Measurements from ENCODE around the gene CHD2.
"Not testable (repeated sequence)": the region's sequence is repeated elsewhere in the genome, so short reads cannot be mapped to it uniquely, and the experiment has no call there.

Gene CHD2

GRCh38 chr15:92907896-92908712 is 8.0 kb downstream of the CHD2 start:
- H3K27me3 Mint-ChIP-seq: no peaks in the 10 kb centered on the region
- H3K9me3 Mint-ChIP-seq: no peaks in the 10 kb centered on the region
- H3K27ac Mint-ChIP-seq: peak overlapping the region; percentile 99
- peak overlapping the region; percentile 95 for H3K4me3 Mint-ChIP-seq
- peaks cover 77% of the 10 kb centered on the region for H3K36me3 Mint-ChIP-seq (ENCODE audit: low read depth)
- H3K4me1 Mint-ChIP-seq (ENCODE audit: low read depth): peaks cover 89% of the 10 kb centered on the region

GRCh38 chr15:92908713-92909057 is 8.6 kb downstream of the CHD2 start:
- peak overlapping the region; percentile 99 for H3K27ac Mint-ChIP-seq
- no peaks in the 10 kb centered on the region for H3K9me3 Mint-ChIP-seq
- peak overlapping the region; percentile 95 for H3K4me3 Mint-ChIP-seq
- peaks cover 74% of the 10 kb centered on the region for H3K36me3 Mint-ChIP-seq (ENCODE audit: low read depth)
- peaks cover 92% of the 10 kb centered on the region for H3K4me1 Mint-ChIP-seq (ENCODE audit: low read depth)
- no peaks in the 10 kb centered on the region for H3K27me3 Mint-ChIP-seq

- Mint-ChIP-seq H3K4me3 (peak overlapping the region; percentile 61), H3K27ac (peak overlapping the region; percentile 86), H3K9me3 (no peaks in the 10 kb centered on the region), H3K4me1 (ENCODE audit: low read depth) (peaks cover 94% of the 10 kb centered on the region), H3K36me3 (ENCODE audit: low read depth) (peaks cover 71% of the 10 kb centered on the region), H3K27me3 (no peaks in the 10 kb centered on the region)
Measured at GRCh38 chr15:92909136-92909781, 9.1 kb downstream of the CHD2 start.

- no peaks in the 10 kb centered on the region for H3K27me3 Mint-ChIP-seq
- H3K36me3 Mint-ChIP-seq (ENCODE audit: low read depth): peaks cover 71% of the 10 kb centered on the region
- H3K4me1 Mint-ChIP-seq (ENCODE audit: low read depth): peaks cover 97% of the 10 kb centered on the region
- peak overlapping the region; percentile 49 for H3K4me3 Mint-ChIP-seq
- peak overlapping the region; percentile 89 for H3K27ac Mint-ChIP-seq
- H3K9me3 Mint-ChIP-seq: no peaks in the 10 kb centered on the region
Measured at GRCh38 chr15:92910451-92910850, 10.3 kb downstream of the CHD2 start.

GRCh38 chr15:92914103-92914499 is 14.0 kb downstream of the CHD2 start:
- H3K4me3 Mint-ChIP-seq: peak overlapping the region; percentile 83
- H3K27me3 Mint-ChIP-seq: no peaks in the 10 kb centered on the region
- no peaks in the 10 kb centered on the region for H3K9me3 Mint-ChIP-seq
- H3K27ac Mint-ChIP-seq: peak overlapping the region; percentile 97
- peaks cover 65% of the 10 kb centered on the region for H3K36me3 Mint-ChIP-seq (ENCODE audit: low read depth)
- peaks cover 86% of the 10 kb centered on the region for H3K4me1 Mint-ChIP-seq (ENCODE audit: low read depth)

- H3K4me3 Mint-ChIP-seq: peak overlapping the region; percentile 83
- H3K27me3 Mint-ChIP-seq: no peaks in the 10 kb centered on the region
- no peaks in the 10 kb centered on the region for H3K9me3 Mint-ChIP-seq
- H3K4me1 Mint-ChIP-seq (ENCODE audit: low read depth): peaks cover 84% of the 10 kb centered on the region
- H3K36me3 Mint-ChIP-seq (ENCODE audit: low read depth): peaks cover 68% of the 10 kb centered on the region
- H3K27ac Mint-ChIP-seq: peak overlapping the region; percentile 97
Measured at GRCh38 chr15:92914768-92915221, 14.7 kb downstream of the CHD2 start.

GRCh38 chr15:92915766-92916435 is 15.8 kb downstream of the CHD2 start:
- Mint-ChIP-seq H3K4me1 (ENCODE audit: low read depth) (peaks cover 85% of the 10 kb centered on the region), H3K27ac (peak overlapping the region; percentile 90), H3K36me3 (ENCODE audit: low read depth) (peaks cover 62% of the 10 kb centered on the region), H3K27me3 (no peaks in the 10 kb centered on the region), H3K9me3 (no peaks in the 10 kb centered on the region), H3K4me3 (peak overlapping the region; percentile 69)

GRCh38 chr15:92917598-92918407 is 17.7 kb downstream of the CHD2 start:
- H3K27me3 Mint-ChIP-seq: no peaks in the 10 kb centered on the region
- peak overlapping the region; percentile 21 for H3K4me3 Mint-ChIP-seq
- no peaks in the 10 kb centered on the region for H3K9me3 Mint-ChIP-seq
- H3K27ac Mint-ChIP-seq: peak overlapping the region; percentile 64
- H3K4me1 Mint-ChIP-seq (ENCODE audit: low read depth): peaks cover 86% of the 10 kb centered on the region
- peaks cover 56% of the 10 kb centered on the region for H3K36me3 Mint-ChIP-seq (ENCODE audit: low read depth)

- H3K27me3 Mint-ChIP-seq, H3K9me3 Mint-ChIP-seq, H3K4me3 Mint-ChIP-seq, H3K27ac Mint-ChIP-seq: not testable (repeated sequence)
- Mint-ChIP-seq H3K36me3 (ENCODE audit: low read depth) (peaks cover 60% of the 10 kb centered on the region), H3K4me1 (ENCODE audit: low read depth) (peaks cover 86% of the 10 kb centered on the region)
Measured at GRCh38 chr15:92918881-92919280, 18.8 kb downstream of the CHD2 start.

GRCh38 chr15:92920595-92921161 is 20.6 kb downstream of the CHD2 start:
- Mint-ChIP-seq H3K4me3 (no peak overlapping the region), H3K27me3 (no peaks in the 10 kb centered on the region), H3K27ac (peak overlapping the region; percentile 93), H3K36me3 (ENCODE audit: low read depth) (peaks cover 65% of the 10 kb centered on the region), H3K4me1 (ENCODE audit: low read depth) (peaks cover 80% of the 10 kb centered on the region), H3K9me3 (no peaks in the 10 kb centered on the region)

GRCh38 chr15:92921215-92922131 is 21.3 kb downstream of the CHD2 start:
- Mint-ChIP-seq H3K4me3 (peak overlapping the region; percentile 50), H3K36me3 (ENCODE audit: low read depth) (peaks cover 64% of the 10 kb centered on the region)

GRCh38 chr15:92922418-92923002 is 22.4 kb downstream of the CHD2 start:
- H3K4me3 Mint-ChIP-seq: peak overlapping the region; percentile 50
- peak overlapping the region; percentile 93 for H3K27ac Mint-ChIP-seq
- peaks cover 66% of the 10 kb centered on the region for H3K36me3 Mint-ChIP-seq (ENCODE audit: low read depth)
- no peaks in the 10 kb centered on the region for H3K27me3 Mint-ChIP-seq
- no peaks in the 10 kb centered on the region for H3K9me3 Mint-ChIP-seq
- H3K4me1 Mint-ChIP-seq (ENCODE audit: low read depth): peaks cover 78% of the 10 kb centered on the region

More at GRCh38 chr15:92921215-92922131, 21.3 kb downstream of the CHD2 start:
- Mint-ChIP-seq H3K4me1 (ENCODE audit: low read depth) (peaks cover 79% of the 10 kb centered on the region), H3K27me3 (no peaks in the 10 kb centered on the region), H3K9me3 (no peaks in the 10 kb centered on the region), H3K27ac (peak overlapping the region; percentile 93)

GRCh38 chr15:92924216-92924615 is 24.1 kb downstream of the CHD2 start:
- peak overlapping the region; percentile 75 for H3K27ac Mint-ChIP-seq
- H3K4me1 Mint-ChIP-seq (ENCODE audit: low read depth): peaks cover 82% of the 10 kb centered on the region
- no peak overlapping the region for H3K4me3 Mint-ChIP-seq
- no peaks in the 10 kb centered on the region for H3K9me3 Mint-ChIP-seq
- peaks cover 77% of the 10 kb centered on the region for H3K36me3 Mint-ChIP-seq (ENCODE audit: low read depth)
- H3K27me3 Mint-ChIP-seq: no peaks in the 10 kb centered on the region

Measured in stimulated activated naive CD8-positive, alpha-beta T cell treated with anti-CD3 and anti-CD28 coated beads, Interleukin-15, Interleukin-2, amounts not matched to agents 100 ng/mL and 50 ng/mL, for 24 hours (primary cell).